KMS-11 (cell line): ENCODE data around the gene ZNF236.
"Not testable (repeated sequence)": the region's sequence is repeated elsewhere in the genome, so short reads cannot be mapped to it uniquely, and the experiment has no call there.

Source experiments
- H2AFZ ChIP-seq: fragments of 200-600 bp; sonication (generic); 2 replicates; pipeline ENCODE4 v1.6.1; 2016; ENCODE audit warnings: antibody characterized with exemption, mixed run types, low read depth
- H3K27ac ChIP-seq: fragments of 200-600 bp; sonication (generic); 2 replicates; pipeline ENCODE4 v1.6.1; 2016; ENCODE audit warnings: mild to moderate bottlenecking, mixed run types
- H3K27me3 ChIP-seq: fragments of 200-600 bp; sonication (generic); 2 replicates; pipeline ENCODE4 v1.6.1; 2017; ENCODE audit warnings: mild to moderate bottlenecking, low read depth, mixed run types, moderate library complexity; ENCODE audit not compliant: insufficient read depth
- H3K36me3 ChIP-seq: fragments of 200-600 bp; sonication (generic); 2 replicates; pipeline ENCODE4 v1.6.1; 2017; ENCODE audit warnings: mild to moderate bottlenecking, mixed run types; ENCODE audit not compliant: insufficient read depth
- H3K4me1 ChIP-seq: fragments of 200-600 bp; sonication (generic); 2 replicates; pipeline ENCODE4 v1.6.1; 2016; ENCODE audit warnings: mild to moderate bottlenecking, low read depth, mixed run types; ENCODE audit not compliant: poor library complexity, severe bottlenecking
- H3K4me2 ChIP-seq: fragments of 200-600 bp; sonication (generic); 2 replicates; pipeline ENCODE4 v1.7.0; 2016; ENCODE audit warnings: mild to moderate bottlenecking, mixed run types
- H3K4me3 ChIP-seq: fragments of 200-600 bp; sonication (generic); IDR thresholded peaks from 2 replicates; pipeline ENCODE4 v1.6.1; 2017; ENCODE audit warnings: low read depth, low read length, mixed read lengths; ENCODE audit not compliant: insufficient read depth
- H3K79me2 ChIP-seq: fragments of 200-600 bp; sonication (generic); 2 replicates; pipeline ENCODE4 v1.6.1; 2016; ENCODE audit warnings: low read depth, mixed run types; ENCODE audit not compliant: insufficient read depth
- H3K9ac ChIP-seq: fragments of 200-600 bp; sonication (generic); 2 replicates; pipeline ENCODE4 v1.6.1; 2016; ENCODE audit warnings: mild to moderate bottlenecking, mixed run types
- H4K20me1 ChIP-seq: fragments of 200-600 bp; sonication (generic); 2 replicates; pipeline ENCODE4 v1.6.1; 2016; ENCODE audit warnings: mild to moderate bottlenecking, mixed run types; ENCODE audit not compliant: insufficient read depth
- CTCF ChIP-seq: fragments of 200-600 bp; sonication (generic); conservative IDR thresholded peaks from 2 replicates; pipeline ENCODE4 v1.6.1; 2017; ENCODE audit warnings: low read depth, mild to moderate bottlenecking, antibody characterized with exemption, low read length, moderate library complexity, mixed read lengths

The ZNF236 gene

GRCh38 chr18:76963936-76964335 is 141.6 kb downstream of the ZNF236 start:
- Histone ChIP-seq H3K4me3 (no peak overlapping the region), H3K4me1 (peaks cover 27% of the 10 kb centered on the region), H3K27me3 (no peaks in the 10 kb centered on the region), H3K27ac (no peak overlapping the region), H3K9ac (no peak overlapping the region), H2AFZ (no peak overlapping the region), H3K36me3 (no peaks in the 10 kb centered on the region; the same call in 1 of the 2 replicates), H3K79me2 (0 out of 2 replicates have a peak, but pooled peaks cover 7% of the 10 kb centered on the region), H3K4me2 (peak overlapping the region; percentile 33; the same call in 1 of the 2 replicates), H4K20me1 (no peaks in the 10 kb centered on the region)
- no peak for TF ChIP-seq CTCF

GRCh38 chr18:76965555-76966151 is 143.3 kb downstream of the ZNF236 start:
- H3K9ac ChIP-seq, result not testable (repeated sequence)

GRCh38 chr18:76967299-76967698 is 144.9 kb downstream of the ZNF236 start:
- H4K20me1 ChIP-seq, H3K79me2 ChIP-seq, H3K4me2 ChIP-seq, H3K27ac ChIP-seq, H3K9ac ChIP-seq, H3K36me3 ChIP-seq, H3K27me3 ChIP-seq, H2AFZ ChIP-seq, H3K4me3 ChIP-seq: not testable (repeated sequence)
- H3K4me1 ChIP-seq, result peaks cover 27% of the 10 kb centered on the region

More at GRCh38 chr18:76965555-76966151, 143.3 kb downstream of the ZNF236 start:
- not testable (repeated sequence) for H3K27ac ChIP-seq, H2AFZ ChIP-seq, H3K4me2 ChIP-seq, H3K79me2 ChIP-seq, H3K36me3 ChIP-seq, H4K20me1 ChIP-seq, H3K27me3 ChIP-seq, H3K4me3 ChIP-seq
- H3K4me1 ChIP-seq, result peaks cover 27% of the 10 kb centered on the region

GRCh38 chr18:76967721-76968472 is 145.5 kb downstream of the ZNF236 start:
- Histone ChIP-seq H3K9ac (no peak overlapping the region), H3K27me3 (no peaks in the 10 kb centered on the region), H3K79me2 (0 out of 2 replicates have a peak, but pooled peaks cover 7% of the 10 kb centered on the region), H4K20me1 (no peaks in the 10 kb centered on the region), H3K4me1 (peaks cover 27% of the 10 kb centered on the region), H3K4me3 (no peak overlapping the region), H3K4me2 (no peak overlapping the region), H2AFZ (no peak overlapping the region), H3K36me3 (no peaks in the 10 kb centered on the region), H3K27ac (no peak overlapping the region)
- TF ChIP-seq CTCF, result no peak

- H3K4me3 ChIP-seq, result no peak overlapping the region
- no peaks in the 10 kb centered on the region for H3K27me3 ChIP-seq
- no peaks in the 10 kb centered on the region for H3K79me2 ChIP-seq
- H4K20me1 ChIP-seq, result no peaks in the 10 kb centered on the region
- H3K4me2 ChIP-seq, result no peak overlapping the region
- H3K9ac ChIP-seq, result no peak overlapping the region
- H3K36me3 ChIP-seq, result no peaks in the 10 kb centered on the region
- H3K4me1 ChIP-seq, result no peaks in the 10 kb centered on the region
- H3K27ac ChIP-seq, result no peak overlapping the region
- no peak overlapping the region for H2AFZ ChIP-seq
- no peak for TF ChIP-seq CTCF
These were observed 148.6 kb downstream of the ZNF236 start for GRCh38 chr18:76970770-76971559.
